Hematopoietic multipotent progenitor cell treated with erythropoietin and hydrocortisone succinate and interleukin-3 and kit ligand, for 4 days (in vitro differentiated cells): ENCODE measurements around the gene HASPIN.
A peak's percentile ranks its signal among the peaks of the same experiment; 100 is the strongest.

ENCODE experiments used
- DNase-seq: peaks from one replicate; pipeline ENCODE4 v3.0.0-alpha.2; 2015

HASPIN gene

GRCh38 chr17:3739422-3740124 is 15.9 kb downstream of the HASPIN start:
- DNase-seq = no peak

GRCh38 chr17:3740611-3741073 is 16.9 kb downstream of the HASPIN start:
- DNase-seq = peak; percentile 66

DNA sequence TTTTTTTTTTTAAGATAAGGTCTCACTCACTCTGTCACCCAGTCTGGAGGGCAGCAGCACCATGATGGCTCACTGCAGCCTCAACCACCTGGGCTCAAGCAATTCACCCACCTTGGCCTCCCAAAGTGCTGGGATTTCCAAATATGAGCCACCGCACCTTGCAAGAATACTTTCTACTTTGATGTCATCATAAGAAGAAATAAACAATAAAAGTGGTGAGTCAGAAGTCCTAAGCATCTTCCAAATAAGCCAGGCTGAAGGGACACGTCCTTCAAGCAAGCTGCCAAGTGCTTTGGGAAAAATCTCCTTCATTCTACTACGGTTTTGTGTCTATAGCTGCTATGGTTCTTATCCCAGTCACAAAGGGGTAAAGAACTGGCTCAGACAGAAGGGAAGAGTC is 20.3 kb downstream of the HASPIN start:
- no peak for DNase-seq

DNA sequence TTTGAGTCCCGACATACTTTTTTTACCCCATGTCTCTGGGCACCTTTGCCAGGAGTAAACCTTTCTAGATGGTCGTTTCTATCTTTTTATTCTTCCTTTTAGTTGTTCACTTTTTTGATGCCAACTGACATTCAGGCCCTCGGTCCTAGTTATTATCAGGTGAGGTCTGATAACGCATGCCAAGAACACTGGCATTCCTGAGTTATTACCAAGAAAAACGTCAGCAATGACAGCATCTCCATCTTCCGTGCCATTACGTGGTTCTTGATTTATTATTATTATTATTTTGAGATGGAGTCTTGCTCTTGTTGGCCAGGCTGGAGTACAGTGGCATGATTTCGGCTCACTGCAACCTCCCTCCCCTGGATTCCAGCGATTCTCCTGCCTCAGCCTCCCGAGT is 21.4 kb downstream of the HASPIN start:
- DNase-seq = no peak

GRCh38 chr17:3747805-3748204 is 24.1 kb downstream of the HASPIN start:
- DNase-seq = no peak

DNA sequence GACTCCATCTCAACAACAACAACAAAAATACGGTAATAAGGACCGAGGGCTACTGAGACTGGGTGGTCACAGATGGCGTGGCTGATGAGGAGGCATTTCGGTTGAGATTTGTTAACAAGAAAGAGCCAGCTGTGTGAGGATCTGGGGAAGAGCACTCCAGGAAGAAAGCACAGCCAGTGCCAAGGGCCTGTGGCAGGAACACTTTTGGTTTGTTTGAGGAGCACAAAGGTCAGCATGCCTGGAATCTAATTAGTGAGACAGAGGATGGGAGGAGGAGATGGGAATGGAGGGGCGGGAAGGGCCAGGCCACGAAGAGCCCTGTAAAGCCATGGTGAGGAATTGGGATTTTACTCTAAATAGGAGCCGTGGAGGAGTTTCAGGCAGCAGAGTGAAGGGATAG is 24.9 kb downstream of the HASPIN start:
- DNase-seq = no peak

- DNase-seq = no peak
Observed at GRCh38 chr17:3750296-3750695, 26.6 kb downstream of the HASPIN start.

- DNase-seq = no peak
Observed at GRCh38 chr17:3750926-3751325, 27.2 kb downstream of the HASPIN start.

GRCh38 chr17:3751836-3752235 is 28.1 kb downstream of the HASPIN start:
- DNase-seq = no peak

DNA sequence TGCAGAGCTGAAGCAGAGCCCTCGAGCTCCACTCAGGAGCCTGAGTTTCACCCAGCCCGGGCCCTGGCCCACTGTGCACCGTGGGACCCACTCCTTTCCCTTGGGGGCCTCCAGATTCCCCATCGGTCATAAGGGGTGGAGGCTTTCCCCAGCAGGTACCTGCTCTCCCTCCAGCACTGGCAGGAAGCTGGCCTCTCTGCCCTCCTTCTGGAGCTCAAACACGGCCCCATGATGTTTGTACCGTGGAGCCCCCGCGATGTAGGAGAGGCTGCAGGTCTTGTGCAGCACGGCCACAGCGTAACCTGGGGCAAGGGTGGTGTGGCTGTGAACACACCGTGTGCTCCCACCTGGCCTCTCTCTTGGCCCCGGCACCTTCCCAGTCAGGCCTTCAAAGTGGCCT is 29.9 kb downstream of the HASPIN start:
- DNase-seq = no peak

GRCh38 chr17:3754066-3754457 is 30.4 kb downstream of the HASPIN start:
- DNase-seq = no peak

GRCh38 chr17:3754458-3755334 is 31.0 kb downstream of the HASPIN start:
- DNase-seq = peak; percentile 87

- DNase-seq = no peak
Observed at GRCh38 chr17:3755335-3756030, 31.8 kb downstream of the HASPIN start.

DNA sequence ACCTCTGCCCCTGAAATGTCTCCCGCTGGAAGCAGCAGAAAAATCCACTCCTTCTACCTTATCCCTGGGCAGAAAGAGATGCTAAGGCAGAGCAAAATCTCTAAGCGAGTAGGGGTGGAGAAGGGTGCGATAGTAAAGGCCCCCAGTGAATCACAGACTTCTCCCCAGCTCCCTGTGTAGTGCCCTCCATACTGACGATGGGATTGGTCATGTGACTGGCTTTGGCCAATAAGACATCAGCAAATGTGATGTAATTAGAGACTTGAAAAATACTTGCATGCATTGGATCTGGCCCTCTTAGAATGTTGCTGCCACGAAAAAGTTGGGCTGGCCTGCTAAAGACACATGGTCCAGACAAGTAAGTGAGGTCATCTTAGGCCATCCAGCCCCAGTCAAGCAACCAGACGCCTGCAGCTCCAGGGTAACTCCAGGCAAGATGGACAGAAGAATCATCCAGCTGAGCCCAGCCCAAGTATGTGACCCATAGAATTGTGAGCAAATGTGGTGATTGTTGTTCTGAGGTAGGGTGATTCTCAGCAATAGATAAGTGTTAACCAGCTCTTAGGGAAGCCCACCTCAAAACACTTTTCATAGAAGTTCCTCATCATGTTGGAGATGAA is 36.0 kb downstream of the HASPIN start:
- no peak for DNase-seq

DNA sequence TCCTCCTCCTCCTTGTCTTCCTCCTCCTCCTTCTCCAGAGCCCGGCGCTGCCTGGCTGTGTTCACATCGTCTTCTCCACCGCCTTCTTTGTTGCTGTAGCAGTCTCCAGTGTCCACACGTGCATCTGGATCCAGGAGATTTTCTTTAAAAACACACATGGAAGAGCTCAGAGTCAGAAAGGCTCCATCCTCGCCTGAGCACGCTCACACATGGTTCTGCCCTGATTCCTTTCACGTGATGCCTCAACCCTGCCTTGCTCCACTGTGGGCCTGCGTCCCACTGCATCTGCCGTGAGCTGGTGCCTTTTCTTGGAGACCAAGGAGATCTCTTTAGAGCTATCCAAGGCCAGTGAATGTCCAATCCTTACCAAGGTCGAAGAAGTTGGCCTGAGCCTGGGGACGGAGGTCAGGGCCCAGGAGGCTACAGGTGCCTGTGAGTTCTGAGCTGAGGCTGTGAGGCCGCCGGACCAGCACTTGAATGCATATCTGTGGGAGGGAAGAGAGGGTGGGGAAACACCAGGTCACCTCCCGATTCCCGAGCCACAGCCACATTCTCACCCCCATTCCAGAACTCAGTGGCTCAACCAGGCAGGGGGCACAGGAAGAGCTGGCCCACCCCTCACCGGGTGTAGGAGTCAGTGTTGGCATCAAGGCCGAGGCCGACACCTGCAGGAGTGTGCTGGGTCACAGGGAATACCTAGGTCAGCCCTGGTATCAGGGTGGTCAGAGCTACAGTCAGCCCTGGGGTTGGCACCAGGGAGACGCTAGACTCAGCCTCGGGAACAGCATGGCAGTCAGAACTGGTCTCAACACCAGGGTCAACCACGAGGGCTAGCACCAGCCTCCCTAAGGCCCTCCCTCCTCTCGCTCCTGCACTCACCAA is 37.6 kb downstream of the HASPIN start:
- no peak for DNase-seq

GRCh38 chr17:3761918-3762380 is 38.2 kb downstream of the HASPIN start:
- no peak for DNase-seq

GRCh38 chr17:3762922-3763776 is 39.4 kb downstream of the HASPIN start:
- peak; percentile 39 for DNase-seq

GRCh38 chr17:3763777-3764170 is 40.1 kb downstream of the HASPIN start:
- no peak for DNase-seq

DNA sequence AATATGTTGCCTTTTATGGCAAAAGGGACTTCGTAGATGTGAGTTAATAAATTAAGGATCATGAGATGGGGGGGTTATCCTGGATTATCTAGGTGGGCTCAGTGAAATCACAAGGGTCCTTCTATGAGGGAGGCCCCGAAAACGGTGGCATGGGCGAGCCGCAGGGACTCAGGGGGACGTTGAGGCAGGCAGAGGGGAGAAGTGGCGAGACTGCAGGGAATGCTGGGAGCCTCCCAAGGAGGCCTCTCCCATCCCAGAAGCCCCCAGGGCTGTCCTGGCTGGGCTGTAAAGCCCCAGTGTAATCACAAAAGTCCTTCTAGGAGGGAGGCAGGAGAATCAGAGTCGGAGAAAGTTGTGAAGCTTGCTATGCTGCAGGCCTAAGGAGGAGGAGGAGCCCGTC is 42.3 kb downstream of the HASPIN start:
- no peak for DNase-seq

DNA sequence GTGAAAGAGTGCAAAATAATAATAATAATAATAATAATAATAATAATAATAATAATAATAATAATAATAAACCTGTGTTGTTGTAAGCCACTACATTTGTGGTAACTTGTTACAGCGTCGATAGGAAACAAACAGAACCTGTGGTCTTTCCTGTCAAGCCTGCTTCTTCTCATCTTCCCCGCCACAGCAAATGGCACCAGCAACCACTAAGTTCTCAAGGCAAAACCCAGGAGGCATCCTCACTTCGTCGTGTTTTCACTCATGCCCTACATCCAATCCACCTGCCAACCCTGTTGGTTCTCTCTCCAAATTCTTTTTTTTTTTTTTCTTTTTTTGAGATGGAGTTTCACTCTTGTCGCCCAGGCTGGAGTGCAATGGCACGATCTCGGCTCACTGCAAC is 43.1 kb downstream of the HASPIN start:
- DNase-seq = no peak

DNA sequence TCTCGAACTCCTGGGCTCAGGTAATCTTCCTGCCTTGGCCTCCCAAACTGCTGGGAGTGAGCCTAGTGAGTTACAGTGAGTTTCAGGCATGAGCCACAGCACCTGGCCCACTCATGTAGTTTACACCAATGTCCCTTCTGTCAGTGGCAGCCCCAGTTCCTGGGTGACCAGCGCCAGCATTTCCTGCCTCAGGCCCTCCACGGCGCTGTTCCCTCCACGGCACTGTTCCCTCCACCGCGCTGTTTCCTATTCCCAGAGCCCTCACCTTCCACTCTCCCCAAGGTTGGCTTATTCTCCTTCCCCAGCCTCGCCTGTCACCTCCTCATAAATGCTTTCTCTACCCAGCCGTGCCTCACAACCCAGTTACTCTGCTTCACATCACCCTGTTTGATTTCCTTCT is 44.6 kb downstream of the HASPIN start:
- DNase-seq = no peak
